Ishikawa (cell line): ENCODE measurements around the gene CTAGE9.

Source experiments
- CEBPB ChIP-seq: IDR thresholded peaks from 2 replicates; pipeline ENCODE4 v1.6.1; 2012
- EP300 ChIP-seq: IDR thresholded peaks from 2 replicates; pipeline ENCODE4 v1.6.1; 2012; ENCODE audit warnings: borderline replicate concordance
- NFIC ChIP-seq: IDR thresholded peaks from 2 replicates; pipeline ENCODE4 v1.6.1; 2012
- REST ChIP-seq: IDR thresholded peaks from 2 replicates; pipeline ENCODE4 v1.6.1; 2012; ENCODE audit warnings: low read depth, mild to moderate bottlenecking
- TAF1 ChIP-seq: IDR thresholded peaks from 2 replicates; pipeline ENCODE4 v1.6.1; 2012; ENCODE audit warnings: low read depth, mild to moderate bottlenecking
- TEAD4 ChIP-seq: IDR thresholded peaks from 2 replicates; pipeline ENCODE4 v1.6.1; 2012
- YY1 ChIP-seq: IDR thresholded peaks from 2 replicates; pipeline ENCODE4 v1.6.1; 2012; ENCODE audit warnings: low read depth

- TF ChIP-seq REST (no peak), YY1 (no peak), TEAD4 (no peak), EP300 (no peak), CEBPB (no peak), NFIC (no peak), TAF1 (no peak)
These were observed 26.0 kb upstream of the CTAGE9 start for GRCh38 chr6:131736811-131737210.
